PC-3 (cell line): Measurements from ENCODE around the gene GPR15. TPM values are rescaled to one million over a fixed set of nuclear protein-coding genes. Genes with fewer than 3 reads are reported as not detected.

Experiments
- ATAC-seq: fragments of 200-7000 bp; cut with Tn5 transposase; 2 replicates; pipeline ENCODE4 v1.9.1; 2020; ENCODE audit warnings: mild to moderate bottlenecking, moderate library complexity
- BruUV-seq: library from RNA; stranded (reverse); fragments of 400-500 nt; replicated peaks from 2 replicates; lab custom pipeline; 2021; lab: Mats Ljungman, UMichigan
- CTCF ChIA-PET: fragments of 300-600 bp; sonication (Branson Sonifier 250); formaldehyde crosslinking; loops from one replicate; lab custom pipeline; 2022; ENCODE audit warnings: antibody characterized with exemption; lab: Charles Lee
- POLR2A ChIA-PET: fragments of 300-600 bp; sonication (Branson Sonifier 250); formaldehyde crosslinking; loops from one replicate; lab custom pipeline; 2022; ENCODE audit warnings: antibody characterized with exemption; ENCODE audit not compliant: unreplicated experiment; lab: Charles Lee
- DNase-seq: peaks from one replicate; pipeline ENCODE4 v3.0.0-alpha.2; 2015
- H2AFZ ChIP-seq: fragments of 300-600 bp; sonication (generic); 2 replicates; pipeline ENCODE4 v1.6.0; 2016; ENCODE audit warnings: antibody characterized with exemption, low read length
- H3F3A ChIP-seq: fragments of 300-600 bp; sonication (generic); one replicate; pipeline ENCODE4 v1.6.0; 2017; ENCODE audit warnings: antibody characterized with exemption, low read length, control low read depth, mild to moderate bottlenecking; ENCODE audit not compliant: unreplicated experiment
- H3K27ac ChIP-seq: fragments of 300-600 bp; sonication (generic); 2 replicates; pipeline ENCODE4 v1.5.1; 2016; ENCODE audit warnings: mild to moderate bottlenecking, low read length
- H3K27me3 ChIP-seq: fragments of 300-600 bp; sonication (generic); 2 replicates; pipeline ENCODE4 v1.6.1; 2016; ENCODE audit warnings: low read length, mixed read lengths
- H3K36me3 ChIP-seq: fragments of 300-600 bp; sonication (generic); 2 replicates; pipeline ENCODE4 v1.6.1; 2016; ENCODE audit warnings: low read depth, mixed run types, low read length, mixed read lengths
- H3K4me1 ChIP-seq: fragments of 300-600 bp; sonication (generic); 2 replicates; pipeline ENCODE4 v1.5.1; 2016; ENCODE audit warnings: low read length; ENCODE audit not compliant: insufficient read depth
- H3K4me2 ChIP-seq: fragments of 300-600 bp; sonication (generic); 2 replicates; pipeline ENCODE4 v1.6.0; 2016; ENCODE audit warnings: low read length
- H3K4me3 ChIP-seq: fragments of 300-600 bp; sonication (generic); 2 replicates; pipeline ENCODE4 v1.5.1; 2016; ENCODE audit warnings: mild to moderate bottlenecking, low read length, mixed read lengths
- H3K79me2 ChIP-seq: fragments of 300-600 bp; sonication (generic); 2 replicates; pipeline ENCODE4 v1.6.1; 2017; ENCODE audit warnings: low read length, mixed read lengths
- H3K9ac ChIP-seq: fragments of 300-600 bp; sonication (generic); 2 replicates; pipeline ENCODE4 v1.6.0; 2016; ENCODE audit warnings: mild to moderate bottlenecking, low read length
- H3K9me2 ChIP-seq: fragments of 300-600 bp; sonication (generic); replicated peaks from 2 replicates; pipeline ENCODE4 v1.6.1; 2016; ENCODE audit warnings: mixed run types, low read length, mixed read lengths
- H3K9me3 ChIP-seq: fragments of 300-600 bp; sonication (generic); 2 replicates; pipeline ENCODE4 v1.6.1; 2016; ENCODE audit warnings: low read length, mixed read lengths
- H4K20me1 ChIP-seq: fragments of 300-600 bp; sonication (generic); 2 replicates; pipeline ENCODE4 v1.6.1; 2016; ENCODE audit warnings: low read length, mixed read lengths
- EZH2 ChIP-seq: fragments of 300-600 bp; sonication (generic); IDR thresholded peaks from one replicate; pipeline ENCODE4 v1.6.1; 2017; ENCODE audit warnings: antibody characterized with exemption, mild to moderate bottlenecking, low read length; ENCODE audit not compliant: unreplicated experiment
- EZH2phosphoT487 ChIP-seq: fragments of 300-600 bp; sonication (generic); IDR thresholded peaks from 2 replicates; pipeline ENCODE4 v1.6.1; 2018; ENCODE audit warnings: mild to moderate bottlenecking, antibody characterized with exemption, low read length, borderline replicate concordance
- intact Hi-C: fragments of 100-400 bp; cut with micrococcal nuclease; formaldehyde crosslinking; loops from 2 replicates; pipeline ENCODE4 v1.9.0; 2023
- total RNA-seq: library from RNA; depleted of rRNA; stranded (reverse); fragments of >200 nt; gene quantifications from 2 replicates; pipeline ENCODE4 v1.2.3, GENCODE V29; 2014
- TF ChIP-seq, protein P1 (sequence below): fragments of 300-600 bp; sonication (generic); conservative IDR thresholded peaks from 2 replicates; pipeline ENCODE4 v1.5.1; 2017; ENCODE audit warnings: antibody characterized with exemption, low read depth, mild to moderate bottlenecking, low read length

The GPR15 gene
- total RNA-seq, 1 experiment from 2014 or later = not detected

DNA sequence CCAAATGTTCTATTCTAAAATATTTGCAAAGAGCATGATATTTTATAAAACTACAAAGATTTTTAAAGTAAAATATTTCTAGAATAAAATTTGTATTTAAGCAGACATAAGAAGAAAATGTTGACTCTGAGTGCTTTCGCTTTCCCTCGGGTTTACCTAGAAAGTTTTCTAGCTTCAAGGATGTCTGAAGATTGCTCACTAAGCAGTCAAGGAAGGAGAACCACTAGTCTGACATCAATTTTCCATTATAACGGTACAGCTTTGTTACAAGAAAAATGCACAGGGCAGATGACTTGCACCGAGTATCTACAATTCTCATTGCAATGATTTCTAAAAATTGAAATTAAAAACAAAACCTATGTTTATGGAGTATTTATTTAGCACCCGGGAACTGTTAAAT, 14.2 kb downstream of the GPR15 start:
- Histone ChIP-seq H3K9ac (no peak overlapping the region), H2AFZ (no peak overlapping the region), H3K4me3 (no peak overlapping the region), H3K27ac (no peak overlapping the region), H3F3A (no peaks in the 10 kb centered on the region), H3K9me3 (no peaks in the 10 kb centered on the region), H3K79me2 (no peaks in the 10 kb centered on the region), H3K36me3 (no peaks in the 10 kb centered on the region), H3K9me2 (no peaks in the 10 kb centered on the region), H3K4me1 (no peaks in the 10 kb centered on the region), H3K4me2 (no peak overlapping the region), H3K27me3 (peaks cover 16% of the 10 kb centered on the region), H4K20me1 (no peaks in the 10 kb centered on the region)
- intact Hi-C loops = loop anchor here (1.0 kb wide), 1 partner anchor 34 kb away; no protein-coding TSS in a partner anchor
- BruUV-seq = no TSS peak
- TF ChIP-seq, protein P1, sequence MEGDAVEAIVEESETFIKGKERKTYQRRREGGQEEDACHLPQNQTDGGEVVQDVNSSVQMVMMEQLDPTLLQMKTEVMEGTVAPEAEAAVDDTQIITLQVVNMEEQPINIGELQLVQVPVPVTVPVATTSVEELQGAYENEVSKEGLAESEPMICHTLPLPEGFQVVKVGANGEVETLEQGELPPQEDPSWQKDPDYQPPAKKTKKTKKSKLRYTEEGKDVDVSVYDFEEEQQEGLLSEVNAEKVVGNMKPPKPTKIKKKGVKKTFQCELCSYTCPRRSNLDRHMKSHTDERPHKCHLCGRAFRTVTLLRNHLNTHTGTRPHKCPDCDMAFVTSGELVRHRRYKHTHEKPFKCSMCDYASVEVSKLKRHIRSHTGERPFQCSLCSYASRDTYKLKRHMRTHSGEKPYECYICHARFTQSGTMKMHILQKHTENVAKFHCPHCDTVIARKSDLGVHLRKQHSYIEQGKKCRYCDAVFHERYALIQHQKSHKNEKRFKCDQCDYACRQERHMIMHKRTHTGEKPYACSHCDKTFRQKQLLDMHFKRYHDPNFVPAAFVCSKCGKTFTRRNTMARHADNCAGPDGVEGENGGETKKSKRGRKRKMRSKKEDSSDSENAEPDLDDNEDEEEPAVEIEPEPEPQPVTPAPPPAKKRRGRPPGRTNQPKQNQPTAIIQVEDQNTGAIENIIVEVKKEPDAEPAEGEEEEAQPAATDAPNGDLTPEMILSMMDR = no peak
- TF ChIP-seq EZH2 (no peak), EZH2phosphoT487 (no peak)
- CTCF ChIA-PET = no interaction called here
- ATAC-seq = no peak
- DNase-seq = no peak
- POLR2A ChIA-PET = no interaction called here

DNA sequence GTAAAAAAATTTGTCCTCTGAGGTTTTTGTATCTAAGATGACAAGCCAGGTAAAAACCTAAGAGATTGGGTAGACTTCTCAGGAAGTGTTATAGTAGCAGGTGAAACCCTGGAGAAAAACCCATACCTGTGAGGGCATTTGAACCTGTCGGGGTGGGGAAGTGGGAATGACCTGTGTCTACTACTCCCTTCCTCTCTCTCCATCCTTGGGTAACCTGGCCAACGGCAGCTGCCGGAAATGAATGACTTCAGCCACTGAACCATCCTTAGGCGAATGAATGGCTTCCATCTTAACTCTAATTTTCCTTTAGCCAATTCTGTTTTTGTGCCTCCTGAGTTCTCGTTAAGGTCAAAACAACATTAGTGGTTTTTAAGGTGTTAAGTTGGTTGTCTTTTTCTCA, 16.8 kb downstream of the GPR15 start:
- Histone ChIP-seq H4K20me1 (no peaks in the 10 kb centered on the region), H2AFZ (no peak overlapping the region), H3F3A (no peaks in the 10 kb centered on the region), H3K4me1 (no peaks in the 10 kb centered on the region), H3K9me3 (no peaks in the 10 kb centered on the region), H3K27ac (no peak overlapping the region), H3K27me3 (peaks cover 16% of the 10 kb centered on the region), H3K9me2 (no peaks in the 10 kb centered on the region), H3K36me3 (no peaks in the 10 kb centered on the region), H3K4me2 (no peak overlapping the region), H3K4me3 (no peak overlapping the region), H3K9ac (no peak overlapping the region), H3K79me2 (no peaks in the 10 kb centered on the region)
- no peak for TF ChIP-seq EZH2
- TF ChIP-seq EZH2phosphoT487 = no peak
- TF ChIP-seq, protein P1 = no peak
- no peak for DNase-seq
- no peak for ATAC-seq
- intact Hi-C loops = no loop called here
- BruUV-seq = no TSS peak
- POLR2A ChIA-PET = no interaction called here
- CTCF ChIA-PET = no interaction called here

DNA sequence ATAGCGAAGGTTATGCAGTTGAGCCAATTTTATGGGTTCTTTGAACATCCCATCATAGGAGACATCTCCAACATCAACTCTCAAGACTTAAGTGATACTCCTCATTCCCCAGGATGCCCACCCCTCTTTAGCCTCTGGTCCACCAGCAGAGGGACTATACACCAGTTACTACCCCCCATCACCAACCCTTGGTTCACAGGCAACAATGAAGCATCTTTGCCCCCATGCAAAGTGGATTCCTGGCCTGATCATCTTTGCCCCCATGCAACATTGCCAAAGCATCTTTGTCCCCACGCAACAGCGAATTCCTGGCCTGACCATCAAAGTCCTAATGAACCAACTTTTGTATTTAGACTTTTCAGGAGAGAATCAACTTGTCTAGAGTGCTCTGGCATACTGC, 19.1 kb downstream of the GPR15 start:
- no peaks in the 10 kb centered on the region for H3K36me3 ChIP-seq
- H3K9me3 ChIP-seq = no peaks in the 10 kb centered on the region
- CTCF ChIA-PET = no interaction called here
- TF ChIP-seq EZH2phosphoT487 = no peak
- TF ChIP-seq, protein P1 = no peak
- TF ChIP-seq EZH2 = no peak
- BruUV-seq = no TSS peak
- no peak for ATAC-seq
- H3K9me2 ChIP-seq = no peaks in the 10 kb centered on the region
- DNase-seq = no peak
- POLR2A ChIA-PET = no interaction called here
- H3K79me2 ChIP-seq = no peaks in the 10 kb centered on the region
- H4K20me1 ChIP-seq = no peaks in the 10 kb centered on the region
- H3K27me3 ChIP-seq = peaks cover 16% of the 10 kb centered on the region
- intact Hi-C loops = no loop called here
- H3K27ac ChIP-seq = no peak overlapping the region
- H3K4me3 ChIP-seq = no peak overlapping the region
- 0 out of 2 replicates have a peak, but pooled peaks cover 5% of the 10 kb centered on the region for H3K4me1 ChIP-seq
- H3F3A ChIP-seq = no peaks in the 10 kb centered on the region
- no peak overlapping the region for H3K4me2 ChIP-seq
- H3K9ac ChIP-seq = no peak overlapping the region
- H2AFZ ChIP-seq = no peak overlapping the region
